Hepatocyte (in vitro differentiated cells): Measurements from ENCODE around the gene PRCP. TPM values are rescaled to one million over a fixed set of nuclear protein-coding genes. Genes with fewer than 3 reads are reported as not detected.

Experiments used
- DNase-seq: peaks from one replicate; pipeline ENCODE4 v3.0.0-alpha.2; 2016; ENCODE audit warnings: low spot score
- H2AFZ ChIP-seq: fragments of 200-600 bp; sonication (generic); 2 replicates; pipeline ENCODE4 v1.6.0; 2016; ENCODE audit warnings: antibody characterized with exemption, mild to moderate bottlenecking
- H3K27ac ChIP-seq: fragments of 200-600 bp; sonication (generic); 2 replicates; pipeline ENCODE4 v1.5.1; 2016; ENCODE audit warnings: mild to moderate bottlenecking
- H3K27me3 ChIP-seq: fragments of 200-600 bp; sonication (generic); 2 replicates; pipeline ENCODE4 v1.6.1; 2016
- H3K36me3 ChIP-seq: fragments of 200-600 bp; sonication (generic); replicated peaks from 2 replicates; pipeline ENCODE4 v1.5.1; 2016; ENCODE audit warnings: low read depth; ENCODE audit not compliant: insufficient read depth
- H3K4me1 ChIP-seq: fragments of 200-600 bp; sonication (generic); 2 replicates; pipeline ENCODE4 v1.5.1; 2016; ENCODE audit warnings: mild to moderate bottlenecking, moderate library complexity; ENCODE audit not compliant: insufficient read depth
- H3K4me2 ChIP-seq: fragments of 200-600 bp; sonication (generic); 2 replicates; pipeline ENCODE4 v1.6.0; 2016
- H3K4me3 ChIP-seq: fragments of 200-600 bp; sonication (generic); 2 replicates; pipeline ENCODE4 v1.5.1; 2016; ENCODE audit warnings: mild to moderate bottlenecking
- H3K79me2 ChIP-seq: fragments of 200-600 bp; sonication (generic); 2 replicates; pipeline ENCODE4 v1.6.0; 2017; ENCODE audit warnings: mild to moderate bottlenecking
- H3K9me2 ChIP-seq: fragments of 200-600 bp; sonication (generic); replicated peaks from 2 replicates; pipeline ENCODE4 v1.6.0; 2017; ENCODE audit warnings: mild to moderate bottlenecking; ENCODE audit not compliant: insufficient read depth
- H3K9me3 ChIP-seq: fragments of 200-600 bp; sonication (generic); 2 replicates; pipeline ENCODE4 v1.5.1; 2016; ENCODE audit warnings: low read depth, mild to moderate bottlenecking
- H4K20me1 ChIP-seq: fragments of 200-600 bp; sonication (generic); 2 replicates; pipeline ENCODE4 v1.6.0; 2016; ENCODE audit warnings: mild to moderate bottlenecking; ENCODE audit not compliant: insufficient read depth, poor library complexity, severe bottlenecking
- CTCF ChIP-seq: fragments of 200-600 bp; sonication (generic); IDR thresholded peaks from 2 replicates; pipeline ENCODE4 v1.5.1; 2016; ENCODE audit warnings: antibody characterized with exemption, mild to moderate bottlenecking; ENCODE audit not compliant: poor library complexity
- EZH2 ChIP-seq: fragments of 200-600 bp; sonication (generic); IDR thresholded peaks from 2 replicates; pipeline ENCODE4 v1.6.1; 2016; ENCODE audit warnings: antibody characterized with exemption, mild to moderate bottlenecking, borderline replicate concordance
- EZH2phosphoT487 ChIP-seq: fragments of 200-600 bp; sonication (generic); IDR thresholded peaks from one replicate; pipeline ENCODE4 v1.6.1; 2018; ENCODE audit warnings: antibody characterized with exemption, mild to moderate bottlenecking, low read depth, moderate library complexity; ENCODE audit not compliant: unreplicated experiment, severe bottlenecking
- WGBS: methylation state at CpG from one replicate; pipeline ENCODE4 v1.1.6; 2016; ENCODE audit warnings: low lambda C conversion rate; ENCODE audit errors: missing lambda C conversion rate; 5-methylcytosine and 5-hydroxymethylcytosine counted together
- polyA plus RNA-seq: library from polyadenylated mRNA; unstranded; fragments of >200 nt; fragmentation: Nextera tagmentation; extraction: Ambion mirVana; gene quantifications from 2 replicates; pipeline ENCODE4 v1.2.1, GENCODE V29; 2016
- total RNA-seq: library from RNA; depleted of rRNA; stranded (reverse); fragments of >200 nt; gene quantifications from 2 replicates; pipeline ENCODE4 v1.2.3, GENCODE V29; 2014

Gene PRCP
- total and polyA plus RNA-seq, 2 experiments from 2014 or later = 46.8 to 53.0 TPM

GRCh38 chr11:82810326-82810725 is 89.9 kb downstream of the PRCP start:
- Histone ChIP-seq H3K4me2 (no peak overlapping the region), H3K27me3 (no peaks in the 10 kb centered on the region), H3K79me2 (no peaks in the 10 kb centered on the region), H3K27ac (no peak overlapping the region), H3K9me2 (no peaks in the 10 kb centered on the region), H3K9me3 (no peaks in the 10 kb centered on the region), H4K20me1 (no peaks in the 10 kb centered on the region), H3K36me3 (no peaks in the 10 kb centered on the region), H3K4me3 (no peak overlapping the region), H3K4me1 (no peaks in the 10 kb centered on the region), H2AFZ (no peak overlapping the region)
- DNase-seq = no peak
- WGBS = 68% methylated on average over 1 of the region's 1 CpG
- TF ChIP-seq EZH2 (no peak), CTCF (no peak), EZH2phosphoT487 (no peak)

GRCh38 chr11:82807646-82808045 is 92.6 kb downstream of the PRCP start:
- no peak overlapping the region for H3K4me2 ChIP-seq
- no peaks in the 10 kb centered on the region for H3K27me3 ChIP-seq
- H3K4me3 ChIP-seq = no peak overlapping the region
- DNase-seq = no peak
- no peak overlapping the region for H3K27ac ChIP-seq
- H3K4me1 ChIP-seq = no peaks in the 10 kb centered on the region
- H2AFZ ChIP-seq = no peak overlapping the region
- H3K9me3 ChIP-seq = no peaks in the 10 kb centered on the region
- TF ChIP-seq CTCF (no peak), EZH2 (no peak), EZH2phosphoT487 (no peak)
- H3K9me2 ChIP-seq = no peaks in the 10 kb centered on the region
- no peaks in the 10 kb centered on the region for H4K20me1 ChIP-seq
- WGBS = 96% methylated on average over 3 of the region's 3 CpGs
- H3K36me3 ChIP-seq = no peaks in the 10 kb centered on the region
- no peaks in the 10 kb centered on the region for H3K79me2 ChIP-seq

DNA sequence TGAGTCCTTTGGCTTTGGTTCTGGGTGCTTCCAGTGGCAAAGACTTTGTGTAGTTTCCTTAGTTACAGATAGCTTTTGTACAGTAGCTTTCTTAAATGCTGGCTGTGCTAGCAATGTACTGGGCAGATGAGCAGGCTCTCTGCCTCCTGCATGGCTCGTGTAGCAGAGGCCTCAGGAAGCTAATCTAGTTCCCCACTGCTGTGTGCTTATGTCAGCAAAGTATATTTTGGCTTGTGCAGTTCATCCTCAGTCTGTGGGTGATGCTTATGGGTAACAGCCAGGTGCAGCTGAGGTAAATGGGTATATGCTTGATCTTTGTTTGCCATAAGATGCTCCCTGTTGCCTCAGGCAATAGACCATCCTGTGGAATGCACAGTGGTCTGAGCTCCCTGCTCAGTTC is 97.5 kb downstream of the PRCP start:
- Histone ChIP-seq H3K27me3 (no peaks in the 10 kb centered on the region), H3K36me3 (no peaks in the 10 kb centered on the region), H3K4me2 (no peak overlapping the region), H4K20me1 (no peaks in the 10 kb centered on the region), H3K4me3 (no peak overlapping the region), H3K4me1 (no peaks in the 10 kb centered on the region), H3K9me3 (no peaks in the 10 kb centered on the region), H3K79me2 (no peaks in the 10 kb centered on the region), H3K27ac (no peak overlapping the region), H3K9me2 (no peaks in the 10 kb centered on the region), H2AFZ (no peak overlapping the region)
- no peak for DNase-seq
- TF ChIP-seq EZH2 (no peak), CTCF (no peak), EZH2phosphoT487 (no peak)
- WGBS = 52% methylated on average over 1 of the region's 1 CpG
